Measurements from ENCODE around the gene TRUB2.
"Not testable (repeated sequence)": the region's sequence is repeated elsewhere in the genome, so short reads cannot be mapped to it uniquely, and the experiment has no call there.

TRUB2 gene

GRCh38 chr9:128340691-128341434 is 18.6 kb upstream of the TRUB2 start:
- DNase-seq (ENCODE audit: low read depth in 2 of 2), result no peak

GRCh38 chr9:128339761-128340690 is 17.8 kb upstream of the TRUB2 start, which contains the start of gene SLC27A4:
TSS of gene SLC27A4 (plus strand) at chr9:128340527. CDS start at chr9:128343133, 2,606 bp downstream.
- peak; percentile 55 to 66 for DNase-seq (ENCODE audit: low read depth in 2 of 2)

- DNase-seq (ENCODE audit: low read depth in 2 of 2), result not testable (repeated sequence)
These were observed 16.8 kb upstream of the TRUB2 start for GRCh38 chr9:128338852-128339614.

- DNase-seq (ENCODE audit: low read depth in 2 of 2), result no peak
These were observed 15.7 kb upstream of the TRUB2 start for GRCh38 chr9:128337936-128338335.

GRCh38 chr9:128335914-128336313 is 13.7 kb upstream of the TRUB2 start:
- no peak for DNase-seq (ENCODE audit: low read depth in 2 of 2)

DNA sequence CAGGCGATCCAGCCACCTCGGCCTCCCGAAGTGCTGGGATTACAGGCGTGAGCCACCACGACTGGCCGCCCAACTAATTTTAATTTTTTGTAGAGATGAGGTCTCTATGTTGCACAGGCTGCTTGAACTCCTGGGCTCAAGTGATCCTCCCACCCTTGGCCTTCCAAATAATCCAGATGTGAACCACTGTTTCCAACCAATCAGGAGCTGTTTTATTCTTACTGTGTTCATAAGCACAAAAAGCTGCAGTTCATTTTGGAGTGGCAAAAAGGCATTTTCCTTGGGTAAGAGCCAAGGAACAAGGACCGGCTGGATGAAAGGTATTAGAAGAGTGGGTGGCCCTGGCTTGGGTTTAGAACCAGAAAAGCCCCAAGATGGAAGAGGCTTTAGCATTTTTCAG is 12.9 kb upstream of the TRUB2 start:
- DNase-seq (ENCODE audit: low read depth in 2 of 2), result no peak

- DNase-seq (ENCODE audit: low read depth in 2 of 2), result no peak
These were observed 11.2 kb upstream of the TRUB2 start for GRCh38 chr9:128333451-128333869.

GRCh38 chr9:128325629-128326028 is 3.4 kb upstream of the TRUB2 start:
- no peak for DNase-seq (ENCODE audit: low read depth in 2 of 2)

- DNase-seq (ENCODE audit: low read depth in 2 of 2), result no peak
These were observed 2.2 kb upstream of the TRUB2 start for GRCh38 chr9:128324401-128324800.

- no peak for DNase-seq (ENCODE audit: low read depth in 2 of 2)
These were observed 1.5 kb upstream of the TRUB2 start for GRCh38 chr9:128323791-128324190.

GRCh38 chr9:128323212-128323730 is 1.0 kb upstream of the TRUB2 start:
- no peak for DNase-seq (ENCODE audit: low read depth in 2 of 2)

DNA sequence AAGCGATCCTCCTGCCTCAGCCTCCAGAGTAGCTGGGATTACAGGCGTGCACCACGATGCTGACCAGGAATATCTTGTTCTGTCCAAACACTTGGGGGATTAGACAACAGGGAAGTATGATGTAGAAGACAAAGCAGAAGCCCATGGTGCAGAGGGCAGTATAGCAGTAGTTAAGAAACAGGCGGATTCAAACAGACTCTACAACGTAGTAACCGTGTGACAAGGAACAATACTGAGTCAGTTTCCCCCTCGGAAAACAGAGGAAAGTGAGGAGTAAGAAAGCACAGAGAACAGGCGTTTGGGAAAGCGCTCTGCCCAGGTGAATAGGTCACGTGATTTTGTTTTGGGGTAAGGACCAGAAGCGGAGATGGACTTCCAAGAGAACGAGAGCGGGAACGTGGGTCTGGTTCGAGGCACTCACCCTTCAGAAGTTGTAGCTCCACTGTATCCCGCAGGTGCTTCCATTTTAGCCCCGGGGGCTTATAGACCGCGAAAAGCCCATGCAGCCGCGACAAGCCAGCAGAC is 306 bp downstream of the TRUB2 start:
- DNase-seq (ENCODE audit: low read depth in 2 of 2), result no peak

- no peak for DNase-seq (ENCODE audit: low read depth in 2 of 2)
These were observed 904 bp downstream of the TRUB2 start for GRCh38 chr9:128321343-128321742.

- no peak for DNase-seq (ENCODE audit: low read depth in 2 of 2)
These were observed 4.6 kb downstream of the TRUB2 start for GRCh38 chr9:128317629-128318028.

DNA sequence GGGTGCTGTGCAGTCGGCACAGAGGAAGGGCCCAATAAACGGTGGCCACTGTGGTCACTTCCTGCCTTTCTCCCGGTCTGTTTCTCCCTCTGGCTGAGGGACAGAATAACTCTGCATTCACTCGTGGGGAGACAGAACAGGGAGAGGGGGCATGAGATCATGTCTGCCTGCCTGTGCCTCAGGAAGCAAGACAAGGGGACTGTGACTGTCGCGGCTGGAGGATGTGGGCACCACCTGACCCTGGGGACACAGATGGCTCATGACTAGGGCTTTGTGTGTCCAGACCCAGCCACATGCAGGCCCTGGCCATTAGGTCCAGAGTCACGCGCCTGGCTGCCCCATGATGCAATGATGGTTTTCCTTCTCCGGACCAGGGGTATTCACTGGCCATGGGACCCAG is 5.8 kb downstream of the TRUB2 start:
- no peak for DNase-seq (ENCODE audit: low read depth in 2 of 2)

GRCh38 chr9:128314697-128315096 is 7.5 kb downstream of the TRUB2 start:
- no peak for DNase-seq (ENCODE audit: low read depth in 2 of 2)

- DNase-seq (ENCODE audit: low read depth in 2 of 2), result no peak
These were observed 11.8 kb downstream of the TRUB2 start for GRCh38 chr9:128310461-128310860.

DNA sequence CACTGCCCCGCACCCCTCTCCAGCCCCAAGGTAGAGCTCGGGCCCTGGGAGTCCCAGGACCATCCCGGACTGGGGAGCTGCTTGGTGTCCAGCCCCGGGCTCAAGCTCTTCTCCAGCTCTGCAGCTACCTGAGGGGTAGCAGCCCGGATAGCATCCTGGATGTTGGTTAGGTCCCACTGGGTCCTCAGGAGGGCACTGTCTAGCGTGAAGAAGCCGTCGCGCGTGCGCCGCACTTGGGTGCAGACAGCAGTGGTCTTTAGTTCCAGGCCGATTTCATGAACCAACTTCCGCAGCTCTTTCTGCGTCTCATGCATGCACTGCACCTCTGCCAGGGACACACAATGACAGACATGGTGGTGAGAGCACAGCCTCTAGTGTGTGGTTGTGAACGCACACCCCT is 12.7 kb downstream of the TRUB2 start:
- DNase-seq (ENCODE audit: low read depth in 2 of 2), result no peak

DNA sequence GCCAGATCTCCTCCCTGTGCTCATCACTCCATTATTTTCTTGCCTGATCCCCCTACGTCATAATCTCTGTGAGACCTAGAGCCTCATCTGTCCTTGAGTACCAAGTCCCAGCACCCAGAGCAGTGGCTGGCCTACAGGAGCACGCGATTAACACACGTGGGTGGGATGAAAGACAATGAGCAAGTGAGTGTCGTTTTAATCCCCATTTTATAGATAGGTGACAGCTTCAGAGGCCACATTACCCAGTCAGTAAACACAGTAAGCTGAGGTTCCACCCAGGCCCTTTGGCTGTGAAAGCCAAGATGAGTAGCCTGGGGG is 17.3 kb downstream of the TRUB2 start:
- no peak for DNase-seq (ENCODE audit: low read depth in 2 of 2)

DNA sequence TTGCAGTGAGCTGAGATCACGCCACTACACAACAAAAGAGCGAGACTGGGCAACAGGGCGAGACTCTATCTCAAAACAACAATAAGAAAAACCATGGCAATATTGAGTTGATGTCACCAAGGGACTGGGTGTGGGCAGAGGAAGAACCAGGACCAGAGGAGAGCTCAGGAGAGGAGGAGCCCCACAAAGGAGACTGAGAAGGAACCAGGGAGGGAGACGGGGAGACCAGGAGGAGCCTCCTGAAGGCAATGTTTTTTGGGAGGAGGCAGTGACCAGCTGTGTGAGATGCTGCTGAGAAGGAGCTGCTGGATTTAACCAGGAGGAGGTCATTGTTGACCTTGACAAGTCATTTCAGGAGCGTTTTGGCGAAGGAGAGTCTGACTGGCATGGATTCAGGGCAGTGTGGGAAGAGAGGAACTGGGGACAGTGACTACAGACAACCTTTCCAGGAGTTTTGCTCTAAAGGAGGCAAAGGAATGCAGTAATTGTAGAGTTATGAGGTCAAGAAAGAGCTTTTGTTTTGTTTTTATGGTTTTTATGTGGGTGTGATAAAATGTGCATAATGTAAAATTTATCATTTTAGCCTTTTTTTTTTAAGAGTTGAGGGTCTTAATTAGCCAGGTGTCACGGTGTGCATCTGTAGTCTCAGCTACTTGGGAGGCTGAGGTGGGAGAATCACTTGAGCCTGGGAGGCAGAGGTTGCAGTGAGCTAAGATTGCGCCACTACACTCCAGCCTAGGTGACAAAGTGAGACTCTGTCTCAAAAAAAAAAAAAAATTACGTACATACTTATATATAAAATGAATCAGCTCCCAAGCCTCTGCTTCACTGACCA is 17.9 kb downstream of the TRUB2 start:
- no peak for DNase-seq (ENCODE audit: low read depth in 2 of 2)

Data from stimulated activated CD8-positive, alpha-beta memory T cell treated with anti-CD3 and anti-CD28 coated beads, Interleukin-2, amount 100 ng/mL, for 1 hour (primary cell).